ENCODE measurements around the gene EYA3.

Gene EYA3

DNA sequence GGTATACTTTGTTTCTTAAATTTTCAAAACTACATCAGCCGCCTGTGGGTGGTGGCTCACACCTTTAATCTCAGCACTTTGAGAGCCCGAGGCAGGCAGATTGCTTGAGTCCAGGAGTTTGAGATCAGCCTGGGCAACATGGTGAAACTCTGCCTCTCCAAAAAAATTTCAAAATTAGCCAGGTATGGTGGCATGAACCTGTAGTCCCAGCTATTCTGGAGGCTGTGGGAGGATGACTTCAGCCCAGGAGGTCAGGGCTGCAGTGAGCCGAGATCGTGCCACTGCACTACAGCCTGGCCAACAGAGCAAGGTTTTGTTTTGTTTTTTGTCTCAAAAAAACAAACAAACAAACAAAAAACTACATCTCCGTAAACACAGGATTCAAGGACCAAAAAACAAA lies 3.3 kb downstream of the EYA3 start:
- H3K4me2 ChIP-seq (ENCODE audit: low read length, poor library complexity, severe bottlenecking), result no peak overlapping the region
- 93% methylated on average over 5 of the region's 5 CpGs for WGBS
- H3K36me3 ChIP-seq (ENCODE audit: control insufficient read depth in 1 of 2, insufficient read depth in 2 of 2, low read depth in 1 of 2, low read length in 2 of 2), result peaks cover 2 to 4% of the 10 kb centered on the region in 2 experiments
- H3K9me3 ChIP-seq (ENCODE audit: control insufficient read depth, low read length), result no peaks in the 10 kb centered on the region
- no peak overlapping the region for H3K4me3 ChIP-seq (ENCODE audit: insufficient read depth in 1 of 2, low read depth in 1 of 2, low read length in 2 of 2)
- no peak overlapping the region for H2AK5ac ChIP-seq (ENCODE audit: low read length, severe bottlenecking)
- H3K14ac ChIP-seq (ENCODE audit: low read length in 2 of 2), result no peak overlapping the region
- no peak overlapping the region for H2BK15ac ChIP-seq (ENCODE audit: low read depth, poor library complexity, severe bottlenecking)
- no peak overlapping the region for H2BK12ac ChIP-seq (ENCODE audit: low read length in 2 of 2)
- peaks cover 9% of the 10 kb centered on the region for H3K4me1 ChIP-seq (ENCODE audit: control insufficient read depth, insufficient read depth, low read depth, low read length)
- no peak for DNase-seq
- peaks cover 1% of the 10 kb centered on the region for H3K79me1 ChIP-seq (replicated peaks; ENCODE audit: low read length, poor library complexity, severe bottlenecking)
- no peak overlapping the region for H4K91ac ChIP-seq (ENCODE audit: low read length)
- no peak overlapping the region for H3K4ac ChIP-seq (ENCODE audit: low read depth in 1 of 2, low read length in 2 of 2)
- H4K8ac ChIP-seq (ENCODE audit: low read length), result no peak overlapping the region
- H3K9ac ChIP-seq (ENCODE audit: low read length), result peak overlapping the region; percentile 11
- no peaks in the 10 kb centered on the region for H3K27me3 ChIP-seq (ENCODE audit: control insufficient read depth in 1 of 2, insufficient read depth in 1 of 2, low read length in 2 of 2)
- no peak overlapping the region for H3K23ac ChIP-seq (ENCODE audit: low read length in 2 of 2)
- no peak overlapping the region for H2AFZ ChIP-seq (ENCODE audit: low read depth, low read length)
- no peak overlapping the region for H3K27ac ChIP-seq (ENCODE audit: low read length, poor library complexity, severe bottlenecking)
- no peak overlapping the region for H2BK120ac ChIP-seq (ENCODE audit: low read depth, low read length)
- H3K18ac ChIP-seq (ENCODE audit: low read depth in 1 of 2, low read length in 2 of 2), result no peak overlapping the region
- no peak overlapping the region for H2BK5ac ChIP-seq (ENCODE audit: low read depth, low read length, poor library complexity, severe bottlenecking)

- Histone ChIP-seq H3K79me1 (replicated peaks; ENCODE audit: low read length, poor library complexity, severe bottlenecking) (peaks cover 1% of the 10 kb centered on the region), H2AK5ac (ENCODE audit: low read length, severe bottlenecking) (no peak overlapping the region), H3K14ac (ENCODE audit: low read length in 2 of 2) (no peak overlapping the region), H3K9ac (ENCODE audit: low read length) (peak overlapping the region; percentile 5), H3K36me3 (ENCODE audit: control insufficient read depth in 1 of 2, insufficient read depth in 2 of 2, low read depth in 1 of 2, low read length in 2 of 2) (peaks cover 3 to 15% of the 10 kb centered on the region in 2 experiments), H3K4ac (ENCODE audit: low read depth in 1 of 2, low read length in 2 of 2) (no peak overlapping the region), H2BK12ac (ENCODE audit: low read length in 2 of 2) (no peak overlapping the region), H3K27ac (ENCODE audit: low read length, poor library complexity, severe bottlenecking) (no peak overlapping the region), H3K9me3 (ENCODE audit: control insufficient read depth, low read length) (no peaks in the 10 kb centered on the region), H2BK15ac (ENCODE audit: low read depth, poor library complexity, severe bottlenecking) (no peak overlapping the region), H3K23ac (ENCODE audit: low read length in 2 of 2) (no peak overlapping the region), H2BK120ac (ENCODE audit: low read depth, low read length) (no peak overlapping the region), H2BK5ac (ENCODE audit: low read depth, low read length, poor library complexity, severe bottlenecking) (no peak overlapping the region), H3K27me3 (ENCODE audit: control insufficient read depth in 1 of 2, insufficient read depth in 1 of 2, low read length in 2 of 2) (no peaks in the 10 kb centered on the region), H4K8ac (ENCODE audit: low read length) (no peak overlapping the region), H3K4me1 (ENCODE audit: control insufficient read depth, insufficient read depth, low read depth, low read length) (peaks cover 9% of the 10 kb centered on the region), H4K91ac (ENCODE audit: low read length) (no peak overlapping the region), H2AFZ (ENCODE audit: low read depth, low read length) (no peak overlapping the region), H3K4me3 (ENCODE audit: insufficient read depth in 1 of 2, low read depth in 1 of 2, low read length in 2 of 2) (no peak overlapping the region), H3K18ac (ENCODE audit: low read depth in 1 of 2, low read length in 2 of 2) (no peak overlapping the region), H3K4me2 (ENCODE audit: low read length, poor library complexity, severe bottlenecking) (no peak overlapping the region)
- 100% methylated on average over 1 of the region's 1 CpG for WGBS
- DNase-seq, result no peak
These were observed 4.5 kb downstream of the EYA3 start for GRCh38 chr1:28083876-28084275.

DNA sequence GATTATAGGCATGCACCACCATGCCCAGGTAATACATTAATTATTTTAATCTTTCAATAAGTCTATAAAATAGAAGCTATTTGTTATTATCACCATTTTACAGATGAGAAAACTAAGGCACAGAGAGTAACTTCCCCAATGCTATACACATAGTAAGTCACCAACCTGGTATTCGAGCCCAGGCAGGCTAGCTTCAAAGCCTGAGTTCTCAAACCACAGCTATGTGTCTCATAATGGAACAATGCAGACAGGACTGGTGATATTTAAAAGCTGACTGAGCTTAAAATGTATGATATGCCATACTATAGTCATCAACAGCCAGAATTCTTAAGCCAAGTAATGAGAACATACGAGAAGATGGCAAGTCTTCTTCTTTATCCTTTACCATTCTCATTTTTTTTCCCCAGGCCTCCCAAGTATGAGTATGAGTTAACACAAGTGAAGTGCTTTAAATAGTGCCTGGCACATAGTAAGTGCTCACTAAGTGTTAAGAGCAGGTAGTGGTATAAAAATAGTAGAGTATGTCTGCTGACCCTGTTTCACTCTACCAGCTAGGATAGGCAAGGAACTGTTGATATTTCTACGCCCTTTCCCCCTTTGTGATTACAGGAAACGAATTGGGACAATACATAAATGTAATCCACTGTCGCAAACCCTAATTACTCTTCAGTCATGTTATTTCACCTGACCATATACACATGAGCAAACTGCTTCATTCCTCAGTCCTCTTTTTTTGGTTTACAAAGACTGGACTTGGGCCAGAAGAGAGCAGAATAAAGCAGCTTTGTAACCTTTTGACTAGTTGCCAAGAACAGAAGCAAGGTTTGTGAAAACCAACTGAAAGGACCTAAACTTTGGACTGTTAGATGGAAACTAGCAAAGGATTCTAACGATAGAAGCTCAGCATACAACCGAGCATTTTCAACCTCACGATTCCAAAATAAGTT lies 9.5 kb downstream of the EYA3 start:
- Histone ChIP-seq H3K79me1 (replicated peaks; ENCODE audit: low read length, poor library complexity, severe bottlenecking) (no peaks in the 10 kb centered on the region), H4K8ac (ENCODE audit: low read length) (no peak overlapping the region), H2BK5ac (ENCODE audit: low read depth, low read length, poor library complexity, severe bottlenecking) (no peak overlapping the region), H3K4ac (ENCODE audit: low read depth in 1 of 2, low read length in 2 of 2) (no peak overlapping the region), H3K9ac (ENCODE audit: low read length) (no peak overlapping the region), H3K27ac (ENCODE audit: low read length, poor library complexity, severe bottlenecking) (peak overlapping the region; percentile 95), H2BK15ac (ENCODE audit: low read depth, poor library complexity, severe bottlenecking) (no peak overlapping the region), H3K23ac (ENCODE audit: low read length in 2 of 2) (no peak overlapping the region), H2BK12ac (ENCODE audit: low read length in 2 of 2) (no peak overlapping the region), H3K9me3 (ENCODE audit: control insufficient read depth, low read length) (no peaks in the 10 kb centered on the region), H3K14ac (ENCODE audit: low read length in 2 of 2) (no peak overlapping the region), H2AK5ac (ENCODE audit: low read length, severe bottlenecking) (peak overlapping the region; percentile 61), H3K36me3 (ENCODE audit: control insufficient read depth in 1 of 2, insufficient read depth in 2 of 2, low read depth in 1 of 2, low read length in 2 of 2) (peaks cover 3 to 24% of the 10 kb centered on the region in 2 experiments), H3K27me3 (ENCODE audit: control insufficient read depth in 1 of 2, insufficient read depth in 1 of 2, low read length in 2 of 2) (no peaks in the 10 kb centered on the region), H2AFZ (ENCODE audit: low read depth, low read length) (no peak overlapping the region), H4K91ac (ENCODE audit: low read length) (no peak overlapping the region), H3K18ac (ENCODE audit: low read depth in 1 of 2, low read length in 2 of 2) (no peak overlapping the region), H2BK120ac (ENCODE audit: low read depth, low read length) (no peak overlapping the region), H3K4me2 (ENCODE audit: low read length, poor library complexity, severe bottlenecking) (no peak overlapping the region), H3K4me3 (ENCODE audit: insufficient read depth in 1 of 2, low read depth in 1 of 2, low read length in 2 of 2) (no peak overlapping the region), H3K4me1 (ENCODE audit: control insufficient read depth, insufficient read depth, low read depth, low read length) (peaks cover 2% of the 10 kb centered on the region)
- DNase-seq, result peak; percentile 55
- WGBS, result 97% methylated on average over 4 of the region's 8 CpGs

DNA sequence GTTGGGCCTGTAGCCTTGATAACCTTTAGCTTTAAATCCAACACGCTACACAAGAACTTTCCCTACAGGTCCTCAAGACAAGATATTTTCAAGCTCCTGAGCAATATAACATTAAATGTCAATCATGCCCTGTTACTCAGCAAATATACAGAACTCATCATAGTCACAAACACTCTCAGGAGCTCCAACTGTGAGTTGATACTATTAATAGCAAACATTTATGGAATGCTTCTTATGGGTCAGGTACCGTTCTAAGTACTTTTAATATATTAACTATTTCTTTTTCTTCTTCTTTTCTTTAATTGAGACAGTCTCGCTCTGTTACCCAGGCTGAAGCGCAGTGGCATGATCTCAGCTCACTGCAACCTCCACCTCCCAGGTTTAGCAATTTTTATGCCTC lies 10.1 kb downstream of the EYA3 start:
- Histone ChIP-seq H3K23ac (ENCODE audit: low read length in 2 of 2) (no peak overlapping the region), H3K4ac (ENCODE audit: low read depth in 1 of 2, low read length in 2 of 2) (no peak overlapping the region), H3K79me1 (replicated peaks; ENCODE audit: low read length, poor library complexity, severe bottlenecking) (no peaks in the 10 kb centered on the region), H2BK15ac (ENCODE audit: low read depth, poor library complexity, severe bottlenecking) (no peak overlapping the region), H4K91ac (ENCODE audit: low read length) (no peak overlapping the region), H2BK5ac (ENCODE audit: low read depth, low read length, poor library complexity, severe bottlenecking) (no peak overlapping the region), H2BK12ac (ENCODE audit: low read length in 2 of 2) (no peak overlapping the region), H3K27me3 (ENCODE audit: control insufficient read depth in 1 of 2, insufficient read depth in 1 of 2, low read length in 2 of 2) (no peaks in the 10 kb centered on the region), H3K9me3 (ENCODE audit: control insufficient read depth, low read length) (no peaks in the 10 kb centered on the region), H3K9ac (ENCODE audit: low read length) (no peak overlapping the region), H3K4me2 (ENCODE audit: low read length, poor library complexity, severe bottlenecking) (no peak overlapping the region), H2AFZ (ENCODE audit: low read depth, low read length) (no peak overlapping the region), H3K4me1 (ENCODE audit: control insufficient read depth, insufficient read depth, low read depth, low read length) (peaks cover 2% of the 10 kb centered on the region), H3K4me3 (ENCODE audit: insufficient read depth in 1 of 2, low read depth in 1 of 2, low read length in 2 of 2) (no peak overlapping the region), H3K18ac (ENCODE audit: low read depth in 1 of 2, low read length in 2 of 2) (no peak overlapping the region), H2BK120ac (ENCODE audit: low read depth, low read length) (no peak overlapping the region), H3K27ac (ENCODE audit: low read length, poor library complexity, severe bottlenecking) (peak overlapping the region; percentile 95), H3K14ac (ENCODE audit: low read length in 2 of 2) (no peak overlapping the region), H4K8ac (ENCODE audit: low read length) (no peak overlapping the region), H3K36me3 (ENCODE audit: control insufficient read depth in 1 of 2, insufficient read depth in 2 of 2, low read depth in 1 of 2, low read length in 2 of 2) (peaks cover 3 to 24% of the 10 kb centered on the region in 2 experiments), H2AK5ac (ENCODE audit: low read length, severe bottlenecking) (no peak overlapping the region)
- WGBS, result 94% methylated on average over 4 of the region's 4 CpGs
- no peak for DNase-seq
